ENCODE results near the gene ACTRT2.

ACTRT2 gene

GRCh38 chr1:3060127-3060526, 38.9 kb downstream of the ACTRT2 start:
- no peak for DNase-seq

DNA sequence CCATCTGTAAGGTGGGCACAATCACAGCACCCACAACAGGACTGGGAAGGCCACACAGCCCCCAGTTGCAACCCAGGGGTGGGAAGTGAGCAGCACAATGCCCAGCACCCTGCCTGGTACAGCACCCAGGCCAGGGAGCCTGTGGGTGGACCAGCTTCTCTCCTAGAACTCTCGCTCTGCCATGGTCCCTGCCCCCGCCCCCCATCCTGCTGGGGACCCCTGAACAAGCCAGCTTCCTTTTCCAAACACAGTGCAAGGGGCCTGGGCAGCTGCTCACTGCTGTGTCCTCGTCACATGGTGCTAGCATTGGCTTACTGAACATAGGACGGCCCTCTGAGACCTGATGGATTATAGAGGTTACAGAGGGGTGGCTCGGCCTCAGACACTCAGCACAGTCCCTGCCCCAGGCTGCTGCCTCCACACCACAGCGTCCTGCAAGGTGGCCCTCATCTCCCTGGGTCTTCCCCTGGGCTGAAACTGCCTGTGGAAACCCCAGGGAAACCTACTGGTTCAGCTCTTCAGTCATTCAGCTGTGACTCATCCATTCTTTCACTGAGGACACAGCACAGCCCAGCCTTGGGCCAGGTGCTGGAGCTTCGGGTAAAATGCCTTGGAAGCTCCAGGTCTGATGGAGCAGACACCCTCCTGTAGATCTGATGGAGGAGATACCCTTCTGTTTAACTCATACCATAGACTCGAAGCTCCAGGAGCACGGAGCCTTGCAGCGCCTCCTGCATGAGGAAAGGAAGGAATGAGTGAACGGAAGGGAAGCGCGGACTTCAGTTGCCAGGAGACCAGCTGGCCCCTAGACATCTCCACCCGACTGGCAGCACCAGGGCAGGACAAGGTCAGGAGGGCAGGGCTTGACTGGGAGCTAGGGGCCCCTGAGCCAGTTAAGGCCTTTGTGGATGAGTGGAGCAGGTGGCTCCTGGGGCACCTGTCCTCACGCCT, 39.6 kb downstream of the ACTRT2 start:
- no peak for DNase-seq

DNA sequence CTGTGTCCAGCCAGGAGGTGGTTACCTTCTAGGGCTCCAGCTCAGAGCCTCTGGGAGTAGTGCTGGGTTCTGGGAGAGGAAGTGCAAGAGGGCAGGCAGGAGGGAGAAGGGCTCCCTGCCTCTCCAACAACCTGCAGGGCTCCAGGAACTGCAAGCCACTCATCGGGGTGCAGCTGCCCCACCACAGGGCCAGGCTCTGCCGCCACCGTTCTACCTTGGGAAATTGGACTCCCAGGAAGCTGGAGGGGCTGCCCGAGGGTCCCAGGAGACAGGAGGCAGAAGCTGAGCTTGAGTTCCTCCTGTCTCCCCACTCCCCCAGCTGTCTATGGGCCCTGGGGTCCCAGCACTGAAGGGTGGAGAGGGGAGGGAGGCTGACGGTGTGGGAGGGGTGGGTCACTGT, 40.3 kb downstream of the ACTRT2 start:
- no peak for DNase-seq

GRCh38 chr1:3061981-3062615, 40.8 kb downstream of the ACTRT2 start:
- no peak for DNase-seq

- no peak for DNase-seq
Observed at GRCh38 chr1:3062616-3063378, 41.5 kb downstream of the ACTRT2 start.

DNA sequence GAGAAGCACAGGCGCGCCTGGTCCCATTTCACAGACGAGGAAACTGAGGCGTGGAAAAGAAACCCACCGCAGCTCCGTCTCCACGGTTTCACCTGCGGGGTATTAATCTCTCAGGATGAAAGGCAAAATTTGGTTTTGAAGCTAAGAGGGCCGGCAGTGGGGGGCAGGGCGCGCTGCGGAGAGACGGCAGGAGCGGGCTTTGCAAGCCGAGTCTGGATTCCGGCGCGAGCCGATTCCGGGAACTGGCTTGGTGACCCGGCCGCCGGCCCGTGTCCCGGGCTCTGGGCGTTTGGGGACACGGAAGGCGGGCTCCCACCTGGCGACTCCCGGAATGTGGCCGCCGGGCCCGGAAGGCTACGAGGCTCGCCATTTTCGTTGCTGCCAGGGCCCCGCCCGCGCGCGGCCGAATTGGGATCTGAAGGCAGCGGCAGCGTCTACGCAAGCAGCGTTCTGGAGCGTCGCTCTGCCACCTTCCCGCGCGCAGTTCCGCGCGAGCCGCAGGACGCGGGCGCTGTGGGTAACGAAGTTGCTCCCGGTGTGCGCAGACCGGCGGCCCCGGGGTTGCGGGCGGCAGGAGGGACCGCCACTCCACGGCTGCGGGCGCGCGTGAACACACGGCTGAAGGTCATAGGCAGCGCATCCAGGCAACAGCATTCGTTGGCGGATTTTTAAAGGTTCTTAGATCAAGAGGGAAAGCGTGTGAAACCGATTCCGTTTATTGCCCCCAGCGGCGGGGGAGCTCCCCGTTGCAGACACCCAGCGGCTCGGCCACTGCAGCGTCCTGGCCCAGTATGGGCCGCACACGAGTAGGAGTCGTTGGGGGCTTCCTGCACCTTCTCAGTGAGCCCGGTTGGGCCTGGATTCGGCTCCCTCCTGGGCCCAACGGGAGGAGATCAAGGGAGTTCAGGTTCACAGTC, 42.4 kb downstream of the ACTRT2 start:
- DNase-seq, result no peak

DNA sequence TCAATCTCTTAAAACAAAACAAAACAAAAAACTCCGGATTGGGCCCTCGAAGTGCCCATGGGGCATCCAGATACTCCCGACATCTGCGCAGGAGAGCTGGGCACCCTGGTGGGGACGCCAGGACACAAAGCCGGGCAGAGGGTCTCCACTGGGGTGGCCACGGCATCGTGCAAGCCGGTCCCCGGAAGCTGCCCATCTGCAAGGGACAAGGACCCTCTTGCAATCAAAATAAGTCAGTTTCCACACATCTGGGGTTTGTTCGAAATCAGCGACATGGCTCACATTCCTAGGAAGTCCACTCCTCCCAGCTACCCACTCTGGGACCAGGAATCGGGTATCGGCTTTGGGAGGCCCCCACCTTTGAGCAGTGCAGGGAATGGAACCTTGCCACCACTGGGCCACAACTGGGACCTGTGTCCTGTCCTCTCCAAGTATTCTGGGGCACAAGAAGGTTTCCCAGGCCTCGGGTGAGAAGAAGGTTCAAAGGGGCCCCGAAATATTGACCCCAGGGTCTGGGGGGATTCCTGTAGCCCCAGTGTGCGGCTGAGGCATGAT, 43.1 kb downstream of the ACTRT2 start:
- DNase-seq, result no peak

DNA sequence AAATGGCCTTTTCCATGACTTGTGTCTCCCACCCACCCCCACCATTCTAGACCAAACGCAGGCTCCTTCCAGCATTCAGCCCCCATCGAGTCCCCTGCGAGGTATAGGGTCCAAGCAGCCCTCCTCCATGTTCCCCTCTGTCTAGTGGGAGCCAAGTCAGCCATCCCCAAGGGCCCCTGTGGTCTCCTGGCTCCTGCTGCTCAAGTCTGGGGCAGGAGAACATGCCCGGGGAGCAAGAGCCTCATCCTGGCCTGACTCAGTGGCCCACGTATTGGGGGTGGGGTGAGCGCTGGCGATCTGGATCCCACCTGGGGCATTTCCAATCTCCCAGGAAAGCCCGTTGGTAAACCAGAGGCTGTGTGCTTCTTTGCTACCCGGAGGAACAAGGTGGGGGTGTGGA, 43.6 kb downstream of the ACTRT2 start:
- DNase-seq, result no peak

DNA sequence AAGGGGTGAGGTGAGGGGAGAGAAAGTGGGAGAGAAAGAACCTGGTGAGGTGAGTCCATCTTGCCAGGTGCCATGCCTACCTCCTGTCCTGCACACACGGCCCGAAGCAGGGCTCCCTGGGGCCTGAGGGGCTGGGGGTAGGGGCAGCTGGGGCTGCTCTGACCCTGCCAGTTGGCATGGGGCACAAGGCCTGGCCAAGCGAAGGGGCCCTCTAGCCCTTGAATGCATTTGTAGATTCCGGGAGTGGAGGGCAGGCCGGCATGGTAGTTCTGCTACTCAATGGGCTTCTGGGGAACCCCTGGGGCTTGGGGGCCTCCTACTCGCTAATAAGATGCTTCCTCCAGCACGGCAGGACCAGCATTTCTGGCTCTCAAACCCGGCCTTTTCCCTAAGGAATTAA, 44.1 kb downstream of the ACTRT2 start:
- no peak for DNase-seq

DNA sequence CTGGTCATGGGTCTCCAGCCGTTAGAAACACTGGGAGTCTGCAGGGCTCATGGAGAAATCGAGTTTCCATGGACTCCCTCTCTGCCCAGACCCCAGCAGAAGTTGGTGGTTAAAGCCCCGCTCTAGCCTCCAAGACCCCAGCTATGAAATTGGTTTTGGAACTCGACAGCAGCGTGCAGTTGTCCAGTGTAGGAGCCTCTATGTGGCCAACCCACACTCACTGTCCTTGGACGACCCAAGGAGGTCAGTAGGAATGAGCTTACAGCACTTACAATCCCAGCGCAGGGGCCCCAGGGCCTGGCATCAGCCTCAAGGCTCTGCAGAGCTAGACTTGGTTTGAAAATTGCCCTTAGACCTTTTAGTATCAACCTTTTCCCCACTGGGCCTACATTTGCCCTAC, 44.5 kb downstream of the ACTRT2 start:
- no peak for DNase-seq

GRCh38 chr1:3066250-3066711, 45.0 kb downstream of the ACTRT2 start:
- DNase-seq, result no peak

DNA sequence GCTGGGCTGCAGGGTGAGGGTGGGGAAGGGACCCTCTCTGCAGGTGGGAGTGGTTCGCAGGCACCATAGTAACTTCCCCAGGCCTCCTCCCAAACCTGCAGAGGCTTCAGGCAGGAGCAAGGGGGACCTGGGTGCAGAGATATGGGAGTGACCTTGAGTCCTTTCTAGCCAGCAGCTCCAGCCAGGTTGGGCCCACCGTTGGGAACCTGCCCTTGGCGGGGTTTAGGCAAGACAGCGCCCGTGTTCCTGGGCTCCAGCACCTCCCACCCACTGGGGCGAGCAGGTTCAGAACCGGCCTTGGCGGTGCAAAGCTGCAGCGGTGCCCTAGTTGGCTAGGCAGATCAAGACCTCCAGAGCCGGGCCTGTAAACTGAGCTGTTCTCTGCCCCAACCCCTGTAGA, 45.6 kb downstream of the ACTRT2 start:
- DNase-seq, result no peak

- no peak for DNase-seq
Observed at GRCh38 chr1:3067301-3067670, 46.0 kb downstream of the ACTRT2 start.

DNA sequence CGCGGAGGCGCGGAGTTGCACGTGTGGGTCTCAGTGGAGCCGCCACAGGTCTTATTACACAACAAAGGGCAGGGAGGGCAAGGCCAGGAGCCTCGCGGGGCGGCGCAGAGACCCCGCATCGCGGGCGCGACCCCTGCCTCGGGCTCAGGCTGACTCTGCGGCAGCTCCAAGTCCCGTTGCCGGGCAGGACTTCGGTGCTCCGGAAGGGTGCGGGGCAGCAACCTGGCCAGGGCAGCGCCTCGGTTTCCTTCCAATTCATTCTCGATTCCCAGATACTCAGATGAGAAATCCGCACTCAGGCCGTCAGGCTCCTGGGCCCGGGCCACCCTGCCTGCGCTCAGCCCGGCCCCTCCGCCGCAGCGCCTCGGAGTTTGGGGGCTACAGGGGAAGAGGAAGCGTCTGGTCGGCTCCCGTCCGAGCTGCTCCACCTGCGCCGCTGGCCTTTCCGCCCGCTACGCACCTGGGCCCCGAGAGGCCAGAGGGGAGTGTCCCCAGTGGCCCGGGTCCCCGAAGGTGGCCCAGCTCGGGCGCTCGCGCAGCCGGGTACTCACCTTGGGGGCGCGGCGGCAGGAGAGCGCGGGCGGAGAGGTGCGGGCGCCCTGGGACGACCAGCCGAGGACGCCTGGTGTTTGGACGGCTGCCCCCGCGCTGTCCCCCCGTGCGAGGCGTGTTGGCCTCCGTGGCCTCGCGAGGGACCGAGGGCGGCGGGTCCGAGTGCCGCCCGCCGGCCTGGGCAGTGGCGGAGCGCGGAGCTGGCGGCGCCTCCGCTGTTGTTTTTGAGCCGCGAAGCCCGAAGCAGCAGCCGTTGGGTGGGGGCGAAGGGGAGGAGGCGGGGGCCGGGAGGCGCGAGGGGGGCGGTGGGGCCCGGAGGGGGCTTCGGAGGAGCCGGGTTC, 46.6 kb downstream of the ACTRT2 start:
- no peak for DNase-seq

DNA sequence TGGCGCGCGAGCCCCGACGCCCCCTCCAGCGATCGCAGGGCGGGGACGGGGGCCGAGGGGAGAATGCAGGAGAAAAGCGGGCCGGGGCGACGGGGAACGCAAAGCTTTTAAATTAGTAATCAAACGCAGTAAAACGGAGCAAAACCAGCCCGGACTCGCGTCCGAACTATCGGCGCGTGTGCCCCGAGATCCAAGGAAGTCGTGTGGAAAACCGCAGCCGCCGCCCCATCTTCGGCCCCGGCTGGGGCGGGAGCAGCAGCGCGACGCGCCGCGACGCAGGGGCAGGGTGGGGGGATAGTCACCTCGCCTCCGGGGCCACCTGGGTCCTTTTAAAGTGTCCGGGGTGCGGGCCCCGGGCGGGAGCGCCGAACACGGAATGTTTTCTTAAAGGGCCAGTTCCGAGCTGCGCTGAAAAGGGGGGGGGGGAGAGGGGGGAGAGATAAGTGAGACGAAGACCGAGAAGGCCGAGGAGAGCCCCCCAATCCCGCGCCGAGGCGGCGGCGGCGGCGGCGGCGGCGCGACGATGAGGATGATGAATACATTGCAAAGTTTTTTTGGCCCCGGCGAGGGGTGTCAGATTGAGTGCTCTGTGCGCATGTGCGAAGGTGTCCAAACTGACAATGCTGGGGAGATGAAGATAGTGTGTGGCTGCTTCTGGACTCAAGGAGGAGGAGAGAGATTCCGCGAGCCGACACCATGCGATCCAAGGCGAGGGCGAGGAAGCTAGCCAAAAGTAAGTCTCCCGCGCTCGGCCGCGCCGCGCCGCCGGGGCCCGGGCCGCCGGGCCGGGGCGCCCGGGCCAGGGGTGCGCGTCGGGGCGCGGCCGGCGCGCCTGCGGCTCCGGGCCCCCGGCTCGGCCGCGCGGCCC, 47.5 kb downstream of the ACTRT2 start, which contains the start of gene PRDM16:
Gene PRDM16 (plus strand): TSS at position 640 of the 868 bp plus-strand sequence. CDS start 57 bp downstream, at position 697.
- DNase-seq, result no peak

GRCh38 chr1:3069491-3070308, 48.4 kb downstream of the ACTRT2 start:
- no peak for DNase-seq

- DNase-seq, result no peak
Observed at GRCh38 chr1:3070309-3070643, 49.0 kb downstream of the ACTRT2 start.

DNA sequence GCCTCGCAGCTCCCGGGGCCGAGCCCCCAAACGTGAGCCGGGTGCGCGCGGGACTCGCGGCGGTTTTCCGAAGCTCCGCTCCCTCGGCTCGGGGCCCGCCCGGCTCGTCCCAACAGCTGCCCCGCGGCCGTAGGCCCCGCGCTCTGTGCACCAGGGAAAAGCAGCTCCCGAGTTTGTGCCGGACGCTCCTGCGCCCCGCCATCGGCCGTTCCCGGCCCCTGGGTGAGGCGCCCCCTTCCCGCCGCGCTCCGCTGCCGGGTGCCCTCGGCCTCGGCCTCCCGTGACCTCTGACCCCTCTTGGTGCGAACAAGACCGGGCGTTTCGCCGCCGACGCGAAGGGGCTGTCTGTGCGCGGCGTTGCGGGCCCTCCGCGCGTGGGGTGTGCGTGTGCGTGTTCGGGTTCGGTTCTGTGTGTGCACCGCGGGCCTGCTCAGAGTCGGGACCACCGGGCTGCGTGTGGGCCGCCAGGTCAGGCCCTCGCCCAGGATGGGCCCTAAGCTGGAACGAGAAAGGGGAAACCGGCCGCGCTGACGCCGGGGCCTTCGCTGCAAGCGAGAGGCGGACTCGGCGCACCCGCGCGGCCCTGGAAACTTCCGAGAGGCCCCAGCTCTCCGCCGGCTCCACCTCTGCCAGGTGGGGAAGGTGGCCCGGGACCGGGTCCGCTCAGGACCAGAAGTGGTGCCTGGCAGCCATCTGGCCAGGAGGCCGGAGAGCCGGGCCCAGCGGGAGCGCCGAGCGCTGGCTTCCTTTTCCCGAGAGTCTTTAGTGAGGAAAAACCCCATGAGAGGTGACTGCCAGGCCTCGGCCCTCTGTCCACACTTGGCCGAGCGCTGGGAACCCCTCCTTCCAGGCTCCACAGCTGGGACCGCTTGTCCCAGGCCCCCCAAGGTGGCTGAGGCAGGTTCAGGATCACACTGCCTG, 49.6 kb downstream of the ACTRT2 start:
- DNase-seq, result no peak
